Lung (tissue), 12 donors: ENCODE results near the gene ZBTB25. TPM values are rescaled to one million over a fixed set of nuclear protein-coding genes. Genes with fewer than 3 reads are reported as not detected.

ENCODE experiments used
- ATAC-seq: fragments of 200-7000 bp; cut with Tn5 transposase; one replicate; pipeline ENCODE4 v1.9.1; 2020; ENCODE audit warnings: moderate number of reproducible peaks; ENCODE audit not compliant: insufficient read depth, low FRiP score
- DNase-seq, 3 donors: peaks; one replicate each; pipeline ENCODE4 v3.0.0-alpha.2; 2013 to 2017
- H3K27ac ChIP-seq, 2 donors: one replicate each; pipeline ENCODE4 v1.5.1; 2013; ENCODE audit warnings: mild to moderate bottlenecking in 2 of 2, moderate library complexity in 2 of 2, control low read depth in 1 of 2, inconsistent platforms in 1 of 2, low read depth in 1 of 2, low read length in 1 of 2
- H3K27me3 ChIP-seq, 3 donors: one replicate each; pipeline ENCODE4 v1.5.1; 2013; ENCODE audit warnings: low read length in 2 of 3; ENCODE audit not compliant: control insufficient read depth in 3 of 3, insufficient read depth in 3 of 3
- H3K36me3 ChIP-seq, 4 donors: one replicate each; pipeline ENCODE4 v1.5.1; 2013; ENCODE audit warnings: low read length in 4 of 4, mild to moderate bottlenecking in 1 of 4, moderate library complexity in 1 of 4; ENCODE audit not compliant: control insufficient read depth in 4 of 4, insufficient read depth in 4 of 4
- H3K4me1 ChIP-seq, 5 donors: one replicate each; pipeline ENCODE4 v1.5.1; 2013; ENCODE audit warnings: low read length in 5 of 5, mild to moderate bottlenecking in 2 of 5, moderate library complexity in 1 of 5; ENCODE audit not compliant: control insufficient read depth in 5 of 5, insufficient read depth in 5 of 5
- H3K4me3 ChIP-seq: one replicate; pipeline ENCODE4 v1.5.1; 2013; ENCODE audit warnings: mild to moderate bottlenecking, control low read depth, moderate library complexity
- H3K9ac ChIP-seq, 2 donors: one replicate each; pipeline ENCODE4 v1.5.1; 2013; ENCODE audit warnings: low read length in 2 of 2, control low read depth in 1 of 2; ENCODE audit not compliant: insufficient read depth in 1 of 2
- H3K9me3 ChIP-seq, 4 donors: one replicate each; pipeline ENCODE4 v1.5.1; 2013; ENCODE audit warnings: low read length in 3 of 4, mild to moderate bottlenecking in 1 of 4, moderate library complexity in 1 of 4; ENCODE audit not compliant: control insufficient read depth in 4 of 4, insufficient read depth in 3 of 4
- CTCF ChIP-seq: IDR thresholded peaks from 2 replicates; pipeline ENCODE4 v1.5.1; 2012; ENCODE audit warnings: mild to moderate bottlenecking; ENCODE audit errors: control extremely low read depth, extremely low read depth
- WGBS, 2 donors: extraction: QIAGEN DNeasy Blood & Tissue Kit; methylation state at CpG; one replicate each; pipeline ENCODE4 v1.1.7; 2013; 5-methylcytosine and 5-hydroxymethylcytosine counted together
- polyA plus RNA-seq, 2 donors: library from polyadenylated mRNA; stranded (reverse); fragments of 200-250 nt; gene quantifications; one replicate each; pipeline ENCODE4 v1.2.1, GENCODE V29; 2013
- total RNA-seq, 2 donors: library from RNA; depleted of rRNA in 1 of 2; stranded (reverse); fragments of >200 nt in 1 of 2; gene quantifications; one replicate each; pipeline ENCODE4 v1.2.1, GENCODE V29; 2014 to 2021
- donor health status: control.
- donor health status: control.
- donor health status: Bipolar disorder and iron deficiency.
- donor health status: healthy.
- donor health status: DM: yes; HTN: yes; CAD: no.

Gene ZBTB25
- total and polyA plus RNA-seq, 4 donors, result 4.0 to 15.4 (median 9.2) TPM

GRCh38 chr14:64507376-64508156 lies 3.9 kb upstream of the ZBTB25 start:
- no peak overlapping the region for H3K9ac ChIP-seq
- 63 to 77% methylated on average over 4 of the region's 4 CpGs for WGBS, 2 donors
- peaks cover 4 to 32% (median 26%) of the 10 kb centered on the region in 5 donors for H3K4me1 ChIP-seq
- ATAC-seq (no peak), DNase-seq (no peak)
- H3K4me3 ChIP-seq, result no peak overlapping the region
- no peaks in the 10 kb centered on the region for H3K27me3 ChIP-seq
- H3K9me3 ChIP-seq, result no peaks in the 10 kb centered on the region
- peaks cover 0 to 6% (median 0%) of the 10 kb centered on the region in 4 donors for H3K36me3 ChIP-seq
- no peak for TF ChIP-seq CTCF
- no peak overlapping the region for H3K27ac ChIP-seq

GRCh38 chr14:64506721-64507120 lies 3.1 kb upstream of the ZBTB25 start:
- peak overlapping the region; percentile 13 to 40 for H3K9ac ChIP-seq
- no peak for TF ChIP-seq CTCF
- no peaks in the 10 kb centered on the region for H3K27me3 ChIP-seq
- H3K9me3 ChIP-seq, result no peaks in the 10 kb centered on the region
- ATAC-seq, result no peak
- peaks cover 0 to 6% (median 0%) of the 10 kb centered on the region in 4 donors for H3K36me3 ChIP-seq
- H3K4me3 ChIP-seq, result no peak overlapping the region
- peaks cover 7 to 40% (median 30%) of the 10 kb centered on the region in 5 donors for H3K4me1 ChIP-seq
- H3K27ac ChIP-seq, result peak overlapping the region in 1 of 2 donors; percentile 39
- DNase-seq, result no peak
- 18 to 19% methylated on average over 3 of the region's 3 CpGs for WGBS, 2 donors

- peak; percentile 29 for ATAC-seq
- TF ChIP-seq CTCF, result no peak
- Histone ChIP-seq H3K27ac (peak overlapping the region; percentile 99 to 100), H3K4me1 (peaks cover 11 to 47% (median 28%) of the 10 kb centered on the region in 5 donors), H3K9me3 (no peaks in the 10 kb centered on the region), H3K4me3 (peak overlapping the region; percentile 62), H3K36me3 (peaks cover 0 to 4% (median 0%) of the 10 kb centered on the region in 4 donors), H3K9ac (peak overlapping the region; percentile 85 to 97), H3K27me3 (no peaks in the 10 kb centered on the region)
- DNase-seq, result peak; percentile 92 to 96 (median 95)
- WGBS, 2 donors, result 0 to 1% methylated on average over 68 of the region's 68 CpGs
Observed at GRCh38 chr14:64504897-64505794, 1.5 kb upstream of the ZBTB25 start.
